SU-DHL-6 (cell line): ENCODE results near the gene HS6ST2.

ENCODE experiments used
- H2AFZ ChIP-seq: fragments of 200-600 bp; sonication (generic); 2 replicates; pipeline ENCODE4 v1.6.1; 2014; ENCODE audit warnings: low read depth, mild to moderate bottlenecking, moderate library complexity, mixed read lengths, antibody characterized with exemption, low read length; ENCODE audit not compliant: severe bottlenecking
- H3F3A ChIP-seq: fragments of 200-600 bp; shearing (Covaris generic); 2 replicates; pipeline ENCODE4 v1.6.0; 2016; ENCODE audit warnings: antibody characterized with exemption, mild to moderate bottlenecking; ENCODE audit not compliant: insufficient read depth
- H3K27ac ChIP-seq: fragments of 200-600 bp; sonication (generic); 2 replicates; pipeline ENCODE4 v1.5.1; 2016; ENCODE audit warnings: low read depth, mild to moderate bottlenecking, low read length, moderate library complexity, mixed read lengths
- H3K27me3 ChIP-seq: fragments of 200-600 bp; sonication (generic), shearing (Covaris generic); 2 replicates; pipeline ENCODE4 v1.6.0; 2014; ENCODE audit warnings: mild to moderate bottlenecking, low read length
- H3K36me3 ChIP-seq: fragments of 200-600 bp; sonication (generic); 2 replicates; pipeline ENCODE4 v1.6.1; 2014; ENCODE audit warnings: mild to moderate bottlenecking, low read length, mixed read lengths
- H3K4me2 ChIP-seq: fragments of 300-600, 200-600 bp; shearing (Covaris generic), sonication (generic); 2 replicates; pipeline ENCODE4 v1.6.0; 2014; ENCODE audit warnings: low read length, low read depth, mild to moderate bottlenecking; ENCODE audit not compliant: poor library complexity, severe bottlenecking
- H3K4me3 ChIP-seq: fragments of 200-600 bp; sonication (generic); 2 replicates; pipeline ENCODE4 v1.5.1; 2014; ENCODE audit warnings: antibody characterized with exemption, low read length, mild to moderate bottlenecking, mixed read lengths; ENCODE audit not compliant: insufficient read depth, poor library complexity, severe bottlenecking
- H3K79me2 ChIP-seq: fragments of 200-600 bp; sonication (generic); 2 replicates; pipeline ENCODE4 v1.6.1; 2014; ENCODE audit warnings: mild to moderate bottlenecking, low read length, moderate library complexity; ENCODE audit not compliant: insufficient read depth
- H3K9ac ChIP-seq: fragments of 200-600 bp; sonication (generic); 2 replicates; pipeline ENCODE4 v1.7.0; 2014; ENCODE audit warnings: mild to moderate bottlenecking, low read length
- H3K9me2 ChIP-seq: fragments of 200-600 bp; sonication (generic); replicated peaks from 2 replicates; pipeline ENCODE4 v1.6.1; 2014; ENCODE audit warnings: low read length; ENCODE audit not compliant: insufficient read depth
- H3K9me3 ChIP-seq: fragments of 200-600 bp; sonication (generic); 2 replicates; pipeline ENCODE4 v1.6.1; 2014; ENCODE audit warnings: low read length, mixed read lengths; ENCODE audit not compliant: insufficient read depth
- H4K20me1 ChIP-seq: fragments of 200-600 bp; sonication (generic); 2 replicates; pipeline ENCODE4 v1.6.1; 2014; ENCODE audit warnings: low read depth, mild to moderate bottlenecking, antibody characterized with exemption, low read length, moderate library complexity, mixed read lengths
- CTCF ChIP-seq: fragments of 200-600 bp; sonication (generic); IDR thresholded peaks from one replicate; pipeline ENCODE4 v1.5.1; 2017; ENCODE audit warnings: antibody characterized with exemption, mild to moderate bottlenecking, low read length, moderate library complexity; ENCODE audit not compliant: insufficient read depth, poor library complexity, severe bottlenecking
- EZH2phosphoT487 ChIP-seq: fragments of 200-600 bp; sonication (generic), shearing (Covaris generic); conservative IDR thresholded peaks from 2 replicates; pipeline ENCODE4 v1.6.1; 2018; ENCODE audit warnings: mild to moderate bottlenecking, antibody characterized with exemption, low read length, moderate library complexity, mixed read lengths

HS6ST2 gene

GRCh38 chrX:132786217-132786616 lies 172.2 kb downstream of the HS6ST2 start:
- Histone ChIP-seq H3K9me3 (no peaks in the 10 kb centered on the region), H3K4me3 (no peak overlapping the region), H3K9me2 (no peaks in the 10 kb centered on the region), H4K20me1 (no peaks in the 10 kb centered on the region), H3K4me2 (no peak overlapping the region), H3K27ac (no peak overlapping the region), H3K27me3 (no peaks in the 10 kb centered on the region), H2AFZ (no peak overlapping the region), H3F3A (no peaks in the 10 kb centered on the region), H3K79me2 (no peaks in the 10 kb centered on the region), H3K36me3 (no peaks in the 10 kb centered on the region), H3K9ac (no peak overlapping the region)
- TF ChIP-seq EZH2phosphoT487 (no peak), CTCF (no peak)

- Histone ChIP-seq H3K9me3 (no peaks in the 10 kb centered on the region), H3K27ac (no peak overlapping the region), H3K9ac (no peak overlapping the region), H4K20me1 (no peaks in the 10 kb centered on the region), H3F3A (no peaks in the 10 kb centered on the region), H3K4me3 (no peak overlapping the region), H3K79me2 (no peaks in the 10 kb centered on the region), H3K27me3 (no peaks in the 10 kb centered on the region), H3K36me3 (no peaks in the 10 kb centered on the region), H3K9me2 (no peaks in the 10 kb centered on the region), H3K4me2 (no peak overlapping the region), H2AFZ (no peak overlapping the region)
- TF ChIP-seq EZH2phosphoT487, result no peak
- no peak for TF ChIP-seq CTCF
These were observed 179.5 kb downstream of the HS6ST2 start for GRCh38 chrX:132778917-132779316.

- H3K9me2 ChIP-seq, result no peaks in the 10 kb centered on the region
- H3K27me3 ChIP-seq, result no peaks in the 10 kb centered on the region
- H3K9me3 ChIP-seq, result no peaks in the 10 kb centered on the region
- H4K20me1 ChIP-seq, result no peaks in the 10 kb centered on the region
- no peak overlapping the region for H3K9ac ChIP-seq
- H2AFZ ChIP-seq, result no peak overlapping the region
- H3K36me3 ChIP-seq, result no peaks in the 10 kb centered on the region
- no peak overlapping the region for H3K4me3 ChIP-seq
- H3K4me2 ChIP-seq, result no peak overlapping the region
- TF ChIP-seq EZH2phosphoT487, result no peak
- no peak for TF ChIP-seq CTCF
- no peaks in the 10 kb centered on the region for H3K79me2 ChIP-seq
- no peaks in the 10 kb centered on the region for H3F3A ChIP-seq
- no peak overlapping the region for H3K27ac ChIP-seq
These were observed 181.8 kb downstream of the HS6ST2 start for GRCh38 chrX:132776486-132777210.
